OCI-LY1 (cell line): ENCODE data around the gene GRIPAP1.

ENCODE experiments used
- H2AFZ ChIP-seq: fragments of 200-600 bp; sonication (generic), shearing (Covaris generic); 2 replicates; pipeline ENCODE4 v1.6.0; 2014; ENCODE audit warnings: antibody characterized with exemption, mild to moderate bottlenecking, low read length
- H3F3A ChIP-seq: fragments of 200-600 bp; sonication (generic), shearing (Covaris generic); 2 replicates; pipeline ENCODE4 v1.6.0; 2014; ENCODE audit warnings: mild to moderate bottlenecking, antibody characterized with exemption, low read length, moderate library complexity; ENCODE audit not compliant: insufficient read depth
- H3K27ac ChIP-seq: fragments of 200-600 bp; sonication (generic); 2 replicates; pipeline ENCODE4 v1.5.1; 2014; ENCODE audit warnings: low read length, mixed run types, mild to moderate bottlenecking, low read depth; ENCODE audit not compliant: poor library complexity, severe bottlenecking
- H3K27me3 ChIP-seq: fragments of 200-600 bp; sonication (generic); 2 replicates; pipeline ENCODE4 v1.6.0; 2014; ENCODE audit warnings: antibody characterized with exemption, mild to moderate bottlenecking, low read length, moderate library complexity; ENCODE audit not compliant: insufficient read depth
- H3K36me3 ChIP-seq: fragments of 200-600 bp; sonication (generic); 2 replicates; pipeline ENCODE4 v1.6.1; 2014; ENCODE audit warnings: mild to moderate bottlenecking, antibody characterized with exemption, low read length, moderate library complexity, mixed read lengths; ENCODE audit not compliant: insufficient read depth
- H3K4me1 ChIP-seq: fragments of 200-600 bp; sonication (generic); 2 replicates; pipeline ENCODE4 v1.5.1; 2014; ENCODE audit warnings: mild to moderate bottlenecking, low read length, moderate library complexity; ENCODE audit not compliant: insufficient read depth, severe bottlenecking
- H3K4me2 ChIP-seq: fragments of 200-600 bp; sonication (generic), shearing (Covaris generic); 2 replicates; pipeline ENCODE4 v1.6.1; 2014; ENCODE audit warnings: low read length
- H3K4me3 ChIP-seq: fragments of 200-600 bp; sonication (generic); 2 replicates; pipeline ENCODE4 v1.5.1; 2014; ENCODE audit warnings: low read length, low read depth, mild to moderate bottlenecking, mixed read lengths; ENCODE audit not compliant: poor library complexity, severe bottlenecking
- H3K79me2 ChIP-seq: fragments of 200-600 bp; shearing (Covaris generic); 2 replicates; pipeline ENCODE4 v1.6.1; 2016; ENCODE audit warnings: mixed run types, low read length, mixed read lengths; ENCODE audit not compliant: insufficient read depth
- H3K9ac ChIP-seq: fragments of 200-600 bp; sonication (generic), shearing (Covaris generic); 2 replicates; pipeline ENCODE4 v1.6.1; 2014; ENCODE audit warnings: mild to moderate bottlenecking, low read length, mixed read lengths
- H3K9me2 ChIP-seq: fragments of 200-600 bp; sonication (generic), shearing (Covaris generic); 2 replicates; pipeline ENCODE4 v1.6.1; 2014; ENCODE audit warnings: low read depth, mild to moderate bottlenecking, low read length, mixed read lengths
- H3K9me3 ChIP-seq: fragments of 200-600 bp; shearing (Covaris generic); 2 replicates; pipeline ENCODE4 v1.6.1; 2014; ENCODE audit warnings: low read length, mixed read lengths
- H4K20me1 ChIP-seq: fragments of 200-600 bp; sonication (generic), shearing (Covaris generic); 2 replicates; pipeline ENCODE4 v1.6.0; 2016; ENCODE audit warnings: mild to moderate bottlenecking, low read length; ENCODE audit not compliant: insufficient read depth
- EZH2 ChIP-seq: fragments of 200-600 bp; sonication (generic), shearing (Covaris generic); IDR thresholded peaks from 2 replicates; pipeline ENCODE4 v1.8.0; 2017; ENCODE audit warnings: borderline replicate concordance, mixed run types, mild to moderate bottlenecking, antibody characterized with exemption, low read length, moderate library complexity, mixed read lengths
- TF ChIP-seq, protein P1 (sequence below): fragments of 200-600 bp; sonication (generic), shearing (Covaris generic); IDR thresholded peaks from 2 replicates; pipeline ENCODE4 v1.5.1; 2017; ENCODE audit warnings: mild to moderate bottlenecking, antibody characterized with exemption, low read length, moderate library complexity, mixed read lengths

Gene GRIPAP1

DNA sequence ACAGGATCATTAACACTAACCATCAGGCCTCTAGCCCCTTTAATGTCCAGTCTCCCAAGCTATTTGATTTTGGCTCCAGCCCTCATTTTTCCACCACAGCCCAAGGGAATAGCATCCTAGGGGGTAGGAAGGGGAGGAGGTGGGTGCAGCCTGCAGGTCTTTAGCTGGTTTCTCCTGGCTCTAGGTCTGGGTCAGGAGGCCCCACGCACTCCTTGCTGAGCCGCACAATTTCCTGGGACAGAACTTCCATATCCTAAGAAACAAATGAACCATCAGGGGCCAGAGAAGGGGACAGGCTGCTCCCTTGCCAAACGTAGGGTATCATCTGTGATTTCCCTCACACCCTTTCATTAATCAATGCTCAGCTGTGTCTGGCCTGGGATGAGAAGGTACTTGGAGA lies 28.0 kb downstream of the GRIPAP1 start:
- no peaks in the 10 kb centered on the region for H3K9me2 ChIP-seq
- H3K9me3 ChIP-seq: no peaks in the 10 kb centered on the region
- no peaks in the 10 kb centered on the region for H3K27me3 ChIP-seq
- no peak overlapping the region for H3K9ac ChIP-seq
- peaks cover 4% of the 10 kb centered on the region for H3K4me1 ChIP-seq
- TF ChIP-seq EZH2: no peak
- TF ChIP-seq, protein P1, sequence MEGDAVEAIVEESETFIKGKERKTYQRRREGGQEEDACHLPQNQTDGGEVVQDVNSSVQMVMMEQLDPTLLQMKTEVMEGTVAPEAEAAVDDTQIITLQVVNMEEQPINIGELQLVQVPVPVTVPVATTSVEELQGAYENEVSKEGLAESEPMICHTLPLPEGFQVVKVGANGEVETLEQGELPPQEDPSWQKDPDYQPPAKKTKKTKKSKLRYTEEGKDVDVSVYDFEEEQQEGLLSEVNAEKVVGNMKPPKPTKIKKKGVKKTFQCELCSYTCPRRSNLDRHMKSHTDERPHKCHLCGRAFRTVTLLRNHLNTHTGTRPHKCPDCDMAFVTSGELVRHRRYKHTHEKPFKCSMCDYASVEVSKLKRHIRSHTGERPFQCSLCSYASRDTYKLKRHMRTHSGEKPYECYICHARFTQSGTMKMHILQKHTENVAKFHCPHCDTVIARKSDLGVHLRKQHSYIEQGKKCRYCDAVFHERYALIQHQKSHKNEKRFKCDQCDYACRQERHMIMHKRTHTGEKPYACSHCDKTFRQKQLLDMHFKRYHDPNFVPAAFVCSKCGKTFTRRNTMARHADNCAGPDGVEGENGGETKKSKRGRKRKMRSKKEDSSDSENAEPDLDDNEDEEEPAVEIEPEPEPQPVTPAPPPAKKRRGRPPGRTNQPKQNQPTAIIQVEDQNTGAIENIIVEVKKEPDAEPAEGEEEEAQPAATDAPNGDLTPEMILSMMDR: no peak
- no peaks in the 10 kb centered on the region for H3K79me2 ChIP-seq
- no peak overlapping the region for H3K4me2 ChIP-seq
- H3K27ac ChIP-seq: no peak overlapping the region
- no peak overlapping the region for H3K4me3 ChIP-seq
- H3F3A ChIP-seq: no peaks in the 10 kb centered on the region
- H3K36me3 ChIP-seq: peaks cover 24% of the 10 kb centered on the region
- no peaks in the 10 kb centered on the region for H4K20me1 ChIP-seq
- no peak overlapping the region for H2AFZ ChIP-seq

DNA sequence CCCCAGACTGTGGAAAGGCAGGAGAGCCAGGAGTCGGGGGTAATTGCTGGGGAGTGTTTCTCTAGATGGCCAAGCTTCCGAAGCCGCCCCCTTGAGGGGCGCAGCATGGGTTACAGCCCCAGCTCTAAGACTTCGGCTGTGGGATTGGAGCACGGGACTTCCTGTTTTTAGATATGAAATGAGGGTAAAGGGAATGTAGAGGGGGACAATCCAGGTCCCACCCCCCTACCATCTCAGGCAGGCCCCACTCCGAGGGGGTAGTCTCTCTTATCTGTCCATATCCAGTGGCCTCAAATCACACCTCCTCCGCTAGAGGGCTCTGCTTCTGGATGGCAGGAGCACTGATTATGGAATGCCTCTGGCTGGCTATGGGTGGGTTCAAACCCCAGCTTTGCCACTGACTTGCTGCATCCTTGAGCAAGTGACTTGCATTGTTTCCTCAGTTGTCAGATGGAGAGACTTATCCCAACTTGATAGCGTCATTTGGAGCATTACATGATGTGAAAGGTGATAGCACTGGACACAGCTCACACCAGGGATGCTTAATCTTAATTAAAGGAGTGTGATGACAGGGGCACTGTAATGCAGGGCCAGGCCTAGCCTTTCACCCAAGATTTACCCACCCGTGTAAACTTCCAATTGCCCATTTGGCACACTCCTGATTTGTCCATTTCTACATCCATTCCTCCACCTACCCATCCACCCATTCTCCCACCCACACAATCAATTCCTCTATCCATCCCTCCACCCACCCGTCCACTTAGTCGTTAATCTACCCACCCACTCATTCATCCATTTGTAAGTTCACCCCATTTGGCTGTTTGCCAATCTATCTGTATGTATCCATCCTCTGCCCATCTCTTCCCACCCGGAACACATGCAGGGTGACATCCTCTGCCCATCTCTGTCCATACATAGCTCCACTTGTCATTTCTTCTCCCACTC lies 29.6 kb downstream of the GRIPAP1 start:
- Histone ChIP-seq H4K20me1 (no peaks in the 10 kb centered on the region), H2AFZ (no peak overlapping the region), H3K9ac (no peak overlapping the region), H3K36me3 (peaks cover 15% of the 10 kb centered on the region), H3K4me3 (no peak overlapping the region), H3K4me1 (peaks cover 4% of the 10 kb centered on the region), H3K9me3 (no peaks in the 10 kb centered on the region), H3K27me3 (no peaks in the 10 kb centered on the region), H3K79me2 (no peaks in the 10 kb centered on the region), H3K27ac (no peak overlapping the region), H3K4me2 (no peak overlapping the region), H3F3A (no peaks in the 10 kb centered on the region), H3K9me2 (no peaks in the 10 kb centered on the region)
- TF ChIP-seq EZH2: no peak
- TF ChIP-seq, protein P1: peak; percentile 58; the same call in 1 of the 2 replicates

DNA sequence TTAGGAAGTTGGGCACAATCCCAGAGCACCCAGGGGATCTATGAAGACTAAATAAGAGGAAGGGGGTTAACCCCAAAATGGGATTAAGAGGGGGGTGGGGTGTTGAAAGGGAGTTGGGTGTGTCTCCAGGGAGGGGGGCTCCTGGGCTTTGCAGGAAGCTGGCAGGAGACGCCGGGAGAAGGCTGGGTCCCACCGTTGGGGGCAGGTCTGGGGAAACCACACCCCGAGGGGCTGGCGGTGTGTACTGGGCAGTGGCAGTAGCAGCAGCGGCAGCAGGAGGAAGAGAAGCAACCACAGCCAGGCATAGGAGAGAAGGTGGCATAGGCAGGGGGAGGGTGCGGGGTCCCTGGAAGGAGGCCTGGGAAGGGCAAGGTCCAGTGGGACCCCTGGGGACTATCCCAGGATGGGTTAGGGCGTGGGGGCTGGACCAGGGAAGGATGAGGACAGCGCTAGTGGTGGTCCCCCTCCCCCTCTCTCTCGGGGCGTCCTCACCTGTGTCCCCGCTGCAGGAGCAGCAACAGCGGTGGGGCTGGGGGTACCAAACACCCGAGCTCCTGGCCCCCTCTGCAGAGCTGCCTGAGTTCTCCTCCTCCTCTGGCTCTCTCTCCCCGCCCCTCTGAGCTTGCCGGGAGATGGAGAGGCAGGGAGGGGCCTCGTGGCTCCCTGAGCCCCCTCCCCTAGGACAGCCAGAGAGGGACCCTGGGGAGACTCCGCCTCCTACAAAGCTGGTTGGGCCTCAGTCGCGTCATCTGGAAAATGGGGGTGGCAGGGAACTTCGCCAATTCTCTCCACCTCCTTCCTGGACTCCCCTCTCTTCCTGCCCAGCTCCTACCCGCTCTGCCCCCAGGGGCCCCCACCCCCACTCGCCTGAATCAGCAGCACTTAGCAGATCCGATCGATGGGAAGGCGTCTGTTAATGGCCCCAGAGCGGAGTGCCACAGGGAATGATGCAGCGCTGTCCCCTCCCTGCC lies 30.5 kb downstream of the GRIPAP1 start, which contains the start of gene KCND1:
Gene KCND1, minus strand, starts transcription at position 596 of the 971 bp plus-strand sequence. CDS start 1,573 bp downstream, outside the sequence.
- H3K9me3 ChIP-seq: no peaks in the 10 kb centered on the region
- no peaks in the 10 kb centered on the region for H3F3A ChIP-seq
- H3K9me2 ChIP-seq: no peaks in the 10 kb centered on the region
- H3K36me3 ChIP-seq: peaks cover 14% of the 10 kb centered on the region
- no peak within 1 kb of the TSS for H3K9ac ChIP-seq
- H3K27ac ChIP-seq: no peak within 1 kb of the TSS
- H4K20me1 ChIP-seq: no peaks in the 10 kb centered on the region
- H3K79me2 ChIP-seq: no peaks in the 10 kb centered on the region
- no peak for TF ChIP-seq EZH2
- TF ChIP-seq, protein P1: no peak
- H3K27me3 ChIP-seq: no peaks in the 10 kb centered on the region
- H3K4me3 ChIP-seq: no peak within 1 kb of the TSS
- no peak within 1 kb of the TSS for H2AFZ ChIP-seq
- no peak within 1 kb of the TSS; the same call in 1 of the 2 replicates for H3K4me2 ChIP-seq
- peaks cover 4% of the 10 kb centered on the region for H3K4me1 ChIP-seq
